Measurements from ENCODE around the gene PCDH1. TPM values are rescaled to one million over a fixed set of nuclear protein-coding genes. Genes with fewer than 3 reads are reported as not detected.

Gene PCDH1
- total RNA-seq, 1 experiment from 2014 or later = 127 TPM

- H3K4me1 ChIP-seq (ENCODE audit: insufficient read depth, low read length) = peaks cover 3% of the 10 kb centered on the region; the same call in 1 of the 2 replicates
- peaks cover 0 to 8% (median 0%) of the 10 kb centered on the region in 3 experiments; a peak in 3 of 7 replicates for H3K36me3 Mint-ChIP-seq (ENCODE audit: insufficient read depth in 1 of 3, low read depth in 3 of 3)
- H4K5ac ChIP-seq (ENCODE audit: insufficient read length, low read depth, low read length) = no peak overlapping the region
- H3K9ac ChIP-seq (ENCODE audit: extremely low read depth, insufficient read length, low read length) = no peak overlapping the region
- no peak overlapping the region for H3K18ac ChIP-seq (ENCODE audit: insufficient read length, low read depth, low read length)
- peak overlapping the region in 1 of 2 experiments; percentile 58; a peak in 3 of 5 replicates for H3K4me3 Mint-ChIP-seq
- no peak for TF ChIP-seq CTCF (conservative IDR thresholded peaks at IDR 0.05)
- no peak overlapping the region for H3K4ac ChIP-seq (ENCODE audit: low read depth, low read length)
- H3K79me2 ChIP-seq (ENCODE audit: insufficient read depth, low read length) = no peaks in the 10 kb centered on the region
- no peaks in the 10 kb centered on the region for H4K20me1 ChIP-seq (ENCODE audit: control insufficient read depth, insufficient read depth, insufficient read length)
- H2BK120ac ChIP-seq (ENCODE audit: low read depth, low read length, poor library complexity, severe bottlenecking) = no peak overlapping the region
- H3K9me3 Mint-ChIP-seq = no peaks in the 10 kb centered on the region
- no peak overlapping the region for H2BK15ac ChIP-seq (ENCODE audit: low read depth, low read length)
- H3K14ac ChIP-seq (ENCODE audit: insufficient read depth, low read length) = peak overlapping the region; percentile 61; the same call in 1 of the 2 replicates
- WGBS (ENCODE audit: extremely low coverage, insufficient read length, low lambda C conversion rate) = no CpG with 5 or more reads among the region's 10 CpGs
- H2BK20ac ChIP-seq (ENCODE audit: low read depth, low read length, poor library complexity, severe bottlenecking) = no peak overlapping the region
- no peaks in the 10 kb centered on the region; the same call in 1 of the 2 replicates for H3K27me3 Mint-ChIP-seq (ENCODE audit: low read depth)
- no peaks in the 10 kb centered on the region for H3K9me3 ChIP-seq (ENCODE audit: control insufficient read depth, low read depth, low read length)
- H3K56ac ChIP-seq (ENCODE audit: insufficient read length, low read depth, low read length) = no peak overlapping the region
- H3K27ac Mint-ChIP-seq = peak overlapping the region; percentile 68 to 76 (median 73); a peak in 4 of 7 replicates
- DNase-seq = no peak
- H2AK5ac ChIP-seq (ENCODE audit: insufficient read length, low read length) = no peak overlapping the region
- H3K23ac ChIP-seq (ENCODE audit: insufficient read length, low read depth, low read length) = no peak overlapping the region
- no peak overlapping the region for H3K27ac ChIP-seq (ENCODE audit: insufficient read length, low read depth, low read length)
- H2AFZ ChIP-seq (ENCODE audit: low read length) = no peak overlapping the region
- no peaks in the 10 kb centered on the region for H3K23me2 ChIP-seq (ENCODE audit: insufficient read length, low read depth, low read length, poor library complexity, severe bottlenecking)
- H3K4me1 Mint-ChIP-seq = peaks cover 54 to 61% of the 10 kb centered on the region in 2 experiments
- no peaks in the 10 kb centered on the region for H3K79me1 ChIP-seq (ENCODE audit: insufficient read depth, low read depth, low read length, poor library complexity, severe bottlenecking)
- H2BK12ac ChIP-seq (ENCODE audit: insufficient read length, low read depth, low read length) = no peak overlapping the region
- H4K8ac ChIP-seq (replicated peaks; ENCODE audit: insufficient read length, low read depth, low read length) = no peak overlapping the region
- no peak overlapping the region for H4K91ac ChIP-seq (ENCODE audit: insufficient read length, low read depth, low read length)
- H3T11ph ChIP-seq (ENCODE audit: low read length) = no peak overlapping the region
- H2BK5ac ChIP-seq (ENCODE audit: insufficient read length, low read length) = no peak overlapping the region
- H3K4me2 ChIP-seq (ENCODE audit: insufficient read depth, insufficient read length, low read length) = no peak overlapping the region
- no peaks in the 10 kb centered on the region for H3K27me3 ChIP-seq (ENCODE audit: insufficient read depth, low read length)
Observed at GRCh38 chr5:141825241-141825671, 53.0 kb downstream of the PCDH1 start.

Data from H9 (cell line).